ENCODE results near the gene SYNPR.

SYNPR gene

DNA sequence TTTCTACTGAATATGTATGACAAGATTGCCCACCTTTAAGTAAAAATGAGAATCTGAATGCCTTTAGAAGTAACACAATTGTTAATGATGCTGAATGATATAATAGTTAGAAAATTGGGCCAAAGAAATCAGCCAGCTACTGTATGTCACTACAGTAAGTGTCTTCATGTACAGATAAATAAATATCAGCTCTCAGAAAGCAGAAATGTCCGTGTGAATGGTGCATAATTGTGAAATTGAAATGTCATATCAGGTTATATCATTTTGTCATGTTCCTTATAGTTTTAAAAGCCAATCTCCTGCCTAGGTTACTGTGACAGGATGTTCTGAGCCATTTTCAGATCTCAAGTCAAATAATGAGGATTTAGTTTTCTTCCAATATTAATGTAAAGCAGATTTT lies 283.8 kb downstream of the SYNPR start:
- no peak overlapping the region for H3K4me3 ChIP-seq
- H3K36me3 ChIP-seq (ENCODE audit: insufficient read depth, low read length): no peaks in the 10 kb centered on the region
- TF ChIP-seq FOXP2 (optimal IDR thresholded peaks at IDR 0.05; ENCODE audit: control extremely low read depth, extremely low read length, insufficient read depth) (no peak), POLR2AphosphoS5 (IDR thresholded peaks at IDR 0.05; ENCODE audit: borderline replicate concordance, low read depth, low read length) (no peak), EZH2 (IDR thresholded peaks at IDR 0.05) (no peak)
- H3K27ac ChIP-seq: no peak overlapping the region
- no peak for DNase-seq (ENCODE audit: low read depth, low spot score)
- H3K9me3 ChIP-seq (ENCODE audit: low read depth, low read length): no peaks in the 10 kb centered on the region
- H3K9ac ChIP-seq (ENCODE audit: insufficient read length): no peak overlapping the region

DNA sequence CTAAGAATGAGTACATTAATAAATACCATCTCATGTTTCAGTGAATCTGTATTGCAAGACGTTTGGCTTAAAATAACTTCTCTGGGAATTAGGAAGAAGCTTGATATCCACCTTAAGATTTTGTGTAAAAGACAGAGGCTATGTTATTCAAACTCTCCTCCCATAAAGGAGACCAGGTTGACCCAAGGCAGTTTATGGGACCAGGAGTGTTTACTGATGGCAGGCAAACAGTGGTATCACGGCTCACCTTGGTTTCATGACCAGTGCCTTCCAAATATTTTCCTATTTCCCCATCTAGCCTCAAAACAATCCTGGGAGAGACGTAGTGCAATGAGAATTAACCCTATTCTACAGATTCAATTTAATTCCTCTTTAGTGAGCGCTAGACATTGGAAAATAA lies 284.2 kb downstream of the SYNPR start:
- no peak for TF ChIP-seq FOXP2 (optimal IDR thresholded peaks at IDR 0.05; ENCODE audit: control extremely low read depth, extremely low read length, insufficient read depth)
- Histone ChIP-seq H3K4me3 (no peak overlapping the region), H3K36me3 (ENCODE audit: insufficient read depth, low read length) (no peaks in the 10 kb centered on the region), H3K27ac (no peak overlapping the region), H3K9ac (ENCODE audit: insufficient read length) (no peak overlapping the region), H3K9me3 (ENCODE audit: low read depth, low read length) (no peaks in the 10 kb centered on the region)
- DNase-seq (ENCODE audit: low read depth, low spot score): no peak

DNA sequence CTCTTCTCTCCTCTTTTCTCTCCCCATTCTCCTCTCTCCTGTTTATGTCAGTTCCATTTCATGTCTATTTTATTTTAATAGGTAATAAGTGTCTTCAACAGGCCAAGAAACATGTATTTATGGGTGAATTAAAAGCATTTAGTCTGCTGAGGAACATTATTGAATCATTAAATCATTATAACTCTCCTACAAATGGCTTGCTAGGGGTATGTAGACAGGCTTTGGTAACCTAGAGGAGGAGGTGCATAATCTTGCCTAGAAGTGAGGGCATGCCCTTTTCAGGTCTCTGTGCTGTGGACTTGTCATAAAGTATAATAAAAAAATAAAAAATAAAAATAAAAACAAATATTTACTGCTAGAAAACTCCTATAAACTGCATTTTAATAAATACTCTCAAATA lies 285.5 kb downstream of the SYNPR start:
- H3K4me3 ChIP-seq: no peak overlapping the region
- no peaks in the 10 kb centered on the region for H3K9me3 ChIP-seq (ENCODE audit: low read depth, low read length)
- no peak for TF ChIP-seq POLR2AphosphoS5 (IDR thresholded peaks at IDR 0.05; ENCODE audit: borderline replicate concordance, low read depth, low read length)
- TF ChIP-seq FOXP2 (optimal IDR thresholded peaks at IDR 0.05; ENCODE audit: control extremely low read depth, extremely low read length, insufficient read depth): no peak
- TF ChIP-seq EZH2 (IDR thresholded peaks at IDR 0.05): no peak
- no peaks in the 10 kb centered on the region for H3K36me3 ChIP-seq (ENCODE audit: insufficient read depth, low read length)
- no peak for DNase-seq (ENCODE audit: low read depth, low spot score)
- H3K9ac ChIP-seq (ENCODE audit: insufficient read length): no peak overlapping the region
- no peak overlapping the region for H3K27ac ChIP-seq

DNA sequence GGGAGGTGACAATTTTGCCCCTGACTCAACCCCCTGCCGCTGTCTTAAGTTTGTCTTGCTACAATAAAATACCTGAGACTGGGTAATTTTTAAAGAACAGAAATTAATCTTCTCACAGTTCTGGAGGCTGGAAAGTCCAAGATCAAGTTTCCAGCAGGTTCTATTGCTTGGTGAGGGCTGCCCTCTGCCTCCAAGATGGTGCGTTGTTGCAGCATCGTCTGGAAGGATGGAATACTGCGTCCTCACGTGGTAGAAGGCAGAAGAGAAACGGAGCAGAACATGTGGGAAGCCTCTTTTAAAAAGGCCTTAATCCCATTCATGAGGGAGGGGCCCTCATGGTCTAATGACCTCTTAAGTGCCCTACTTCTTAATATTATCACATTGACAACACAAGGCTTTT lies 287.1 kb downstream of the SYNPR start:
- TF ChIP-seq POLR2AphosphoS5 (IDR thresholded peaks at IDR 0.05; ENCODE audit: borderline replicate concordance, low read depth, low read length) (no peak), FOXP2 (optimal IDR thresholded peaks at IDR 0.05; ENCODE audit: control extremely low read depth, extremely low read length, insufficient read depth) (no peak), EZH2 (IDR thresholded peaks at IDR 0.05) (no peak)

DNA sequence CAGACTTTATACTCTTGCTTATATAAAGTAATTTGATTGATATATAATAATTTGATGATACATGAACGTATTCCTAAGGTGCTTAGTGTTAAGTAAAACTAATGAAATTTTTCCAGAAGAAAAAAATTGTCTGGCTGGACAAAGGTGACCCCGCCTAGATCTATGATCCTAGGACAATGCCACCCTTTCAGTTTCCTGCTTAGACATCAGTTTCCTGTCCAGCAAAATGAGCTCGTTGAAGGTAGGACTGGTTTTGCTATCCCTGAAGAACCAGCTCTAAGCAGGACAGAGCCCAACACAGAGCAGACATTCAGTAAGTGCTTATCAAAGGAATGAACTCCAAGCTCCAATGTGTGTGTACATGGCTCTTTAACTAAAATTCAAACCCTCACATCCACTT lies 293.6 kb downstream of the SYNPR start:
- Histone ChIP-seq H3K4me3 (no peak overlapping the region), H3K36me3 (ENCODE audit: insufficient read depth, low read length) (no peaks in the 10 kb centered on the region), H3K9me3 (ENCODE audit: low read depth, low read length) (no peaks in the 10 kb centered on the region), H3K9ac (ENCODE audit: insufficient read length) (no peak overlapping the region), H3K27ac (no peak overlapping the region)
- DNase-seq (ENCODE audit: low read depth, low spot score): no peak
- TF ChIP-seq POLR2AphosphoS5 (IDR thresholded peaks at IDR 0.05; ENCODE audit: borderline replicate concordance, low read depth, low read length) (no peak), FOXP2 (optimal IDR thresholded peaks at IDR 0.05; ENCODE audit: control extremely low read depth, extremely low read length, insufficient read depth) (no peak), EZH2 (IDR thresholded peaks at IDR 0.05) (no peak)

More for the DNA sequence above, 287.1 kb downstream of the SYNPR start:
- Histone ChIP-seq H3K9ac (ENCODE audit: insufficient read length) (no peak overlapping the region), H3K9me3 (ENCODE audit: low read depth, low read length) (no peaks in the 10 kb centered on the region), H3K27ac (no peak overlapping the region), H3K36me3 (ENCODE audit: insufficient read depth, low read length) (no peaks in the 10 kb centered on the region), H3K4me3 (no peak overlapping the region)
- no peak for DNase-seq (ENCODE audit: low read depth, low spot score)

DNA sequence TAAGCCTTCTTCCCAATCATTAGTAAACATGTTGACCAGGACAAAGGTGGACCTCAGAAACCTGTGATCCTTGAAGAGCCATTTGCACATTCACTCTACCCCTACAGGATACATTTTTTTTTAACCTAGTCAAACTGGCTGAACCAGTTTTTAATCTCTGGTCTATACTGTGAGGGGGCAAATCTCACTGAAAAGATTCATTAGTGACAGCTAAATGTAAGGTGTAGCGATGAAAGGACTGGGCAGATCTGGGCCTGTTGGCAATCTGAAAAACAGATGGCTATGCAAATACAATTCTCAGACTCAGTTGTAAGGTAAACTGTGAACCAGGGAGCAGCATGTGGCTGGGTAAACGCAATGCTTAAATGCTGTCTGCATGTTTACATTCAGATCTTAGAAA lies 298.7 kb downstream of the SYNPR start:
- H3K9me3 ChIP-seq (ENCODE audit: low read depth, low read length): no peaks in the 10 kb centered on the region
- no peak overlapping the region for H3K27ac ChIP-seq
- no peaks in the 10 kb centered on the region for H3K36me3 ChIP-seq (ENCODE audit: insufficient read depth, low read length)
- no peak for TF ChIP-seq EZH2 (IDR thresholded peaks at IDR 0.05)
- DNase-seq (ENCODE audit: low read depth, low spot score): no peak
- no peak overlapping the region for H3K4me3 ChIP-seq
- H3K9ac ChIP-seq (ENCODE audit: insufficient read length): no peak overlapping the region

DNA sequence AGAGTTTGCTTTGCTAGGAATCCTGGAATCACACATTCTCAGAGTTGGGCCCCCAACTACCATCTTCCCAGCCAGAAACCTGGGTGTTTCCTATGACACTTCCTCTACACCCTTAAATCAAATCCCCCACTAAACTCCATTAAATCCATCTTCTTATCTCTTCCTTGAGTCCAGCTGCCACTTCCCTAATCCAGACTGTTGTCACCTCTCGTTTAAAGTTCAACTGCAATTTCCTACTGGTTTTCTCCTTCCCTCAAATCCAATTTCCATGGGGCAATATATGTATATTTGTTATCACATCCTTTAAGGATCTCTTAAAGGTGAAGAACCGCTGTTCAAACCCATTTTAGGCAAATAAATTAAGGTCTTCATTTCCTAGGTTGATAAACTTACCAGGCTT lies 300.8 kb downstream of the SYNPR start:
- Histone ChIP-seq H3K9ac (ENCODE audit: insufficient read length) (no peak overlapping the region), H3K9me3 (ENCODE audit: low read depth, low read length) (no peaks in the 10 kb centered on the region), H3K36me3 (ENCODE audit: insufficient read depth, low read length) (no peaks in the 10 kb centered on the region), H3K4me3 (no peak overlapping the region), H3K27ac (no peak overlapping the region)
- TF ChIP-seq FOXP2 (optimal IDR thresholded peaks at IDR 0.05; ENCODE audit: control extremely low read depth, extremely low read length, insufficient read depth): no peak
- no peak for TF ChIP-seq POLR2AphosphoS5 (IDR thresholded peaks at IDR 0.05; ENCODE audit: borderline replicate concordance, low read depth, low read length)
- no peak for TF ChIP-seq EZH2 (IDR thresholded peaks at IDR 0.05)
- DNase-seq (ENCODE audit: low read depth, low spot score): no peak

DNA sequence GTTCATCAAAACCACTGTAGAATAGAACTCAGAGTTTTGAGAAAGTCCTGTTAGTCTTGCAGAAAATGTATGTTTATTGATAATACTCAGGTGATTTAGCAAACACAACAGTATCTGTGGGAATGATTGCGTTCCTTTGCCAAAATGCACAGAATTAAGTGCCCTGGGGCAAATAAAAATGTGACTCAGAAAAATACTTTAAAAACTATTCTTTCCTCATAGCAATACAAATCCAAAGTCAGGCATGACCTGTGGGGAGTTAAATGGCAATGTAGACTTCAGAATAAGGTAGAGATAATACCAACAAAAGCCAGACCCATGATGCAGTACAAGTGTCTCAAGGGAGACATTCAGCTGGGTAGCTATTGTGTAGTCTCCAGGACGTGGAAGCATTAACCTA lies 302.0 kb downstream of the SYNPR start:
- Histone ChIP-seq H3K27ac (no peak overlapping the region), H3K36me3 (ENCODE audit: insufficient read depth, low read length) (no peaks in the 10 kb centered on the region), H3K4me3 (no peak overlapping the region), H3K9ac (ENCODE audit: insufficient read length) (no peak overlapping the region), H3K9me3 (ENCODE audit: low read depth, low read length) (no peaks in the 10 kb centered on the region)
- DNase-seq (ENCODE audit: low read depth, low spot score): no peak
- TF ChIP-seq FOXP2 (optimal IDR thresholded peaks at IDR 0.05; ENCODE audit: control extremely low read depth, extremely low read length, insufficient read depth) (no peak), POLR2AphosphoS5 (IDR thresholded peaks at IDR 0.05; ENCODE audit: borderline replicate concordance, low read depth, low read length) (no peak), EZH2 (IDR thresholded peaks at IDR 0.05) (no peak)

DNA sequence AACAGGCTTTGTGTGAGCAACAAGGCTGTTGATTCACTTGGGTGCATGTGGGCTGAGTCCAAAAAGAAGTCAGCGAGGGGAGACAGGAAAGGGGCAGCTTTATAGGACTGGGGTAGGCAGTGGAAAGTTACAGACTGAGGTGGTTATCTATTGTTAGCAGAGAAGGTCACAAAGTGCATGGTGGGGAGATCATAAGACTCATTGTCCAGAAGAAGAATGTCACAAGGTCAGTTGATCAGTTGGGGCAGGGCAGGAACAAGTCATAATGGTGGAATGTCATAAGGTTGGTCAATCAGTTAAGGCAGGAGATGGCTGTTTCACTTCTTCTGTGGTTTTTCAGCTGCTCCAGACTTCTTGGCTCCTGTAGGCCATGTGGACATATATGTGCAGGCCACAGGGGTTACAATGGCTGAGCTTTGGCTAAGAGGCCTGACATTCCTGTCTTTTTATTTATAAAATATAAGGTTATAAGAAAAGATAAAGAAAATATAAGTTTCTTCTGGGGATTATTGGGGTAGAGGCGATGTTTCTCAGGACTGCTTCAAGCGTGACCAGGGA lies 304.9 kb downstream of the SYNPR start:
- no peaks in the 10 kb centered on the region for H3K9me3 ChIP-seq (ENCODE audit: low read depth, low read length)
- no peak overlapping the region for H3K27ac ChIP-seq
- H3K4me3 ChIP-seq: no peak overlapping the region
- no peak for DNase-seq (ENCODE audit: low read depth, low spot score)
- H3K9ac ChIP-seq (ENCODE audit: insufficient read length): no peak overlapping the region
- H3K36me3 ChIP-seq (ENCODE audit: insufficient read depth, low read length): no peaks in the 10 kb centered on the region
- TF ChIP-seq FOXP2 (optimal IDR thresholded peaks at IDR 0.05; ENCODE audit: control extremely low read depth, extremely low read length, insufficient read depth) (no peak), POLR2AphosphoS5 (IDR thresholded peaks at IDR 0.05; ENCODE audit: borderline replicate concordance, low read depth, low read length) (no peak), EZH2 (IDR thresholded peaks at IDR 0.05) (no peak)
